Heart right ventricle (tissue), 16 donors: ENCODE measurements around the gene SMYD1. TPM values are rescaled to one million over a fixed set of nuclear protein-coding genes. Genes with fewer than 3 reads are reported as not detected.

ENCODE experiments used
- ATAC-seq, 8 donors: fragments of 200-7000 bp; cut with Tn5 transposase; one replicate each; pipeline ENCODE4 v1.9.1; 2020; ENCODE audit warnings: mild to moderate bottlenecking in 8 of 8, moderate library complexity in 8 of 8, moderate number of reproducible peaks in 1 of 8
- DNase-seq, 2 donors: peaks; one replicate each; pipeline ENCODE4 v3.0.0-alpha.2; 2020
- H3K27ac ChIP-seq, 10 donors: fragments of 200-600 bp; sonication (generic) in 2 of 10; one replicate each; pipeline versions ENCODE4 v1.5.0 to v1.8.0; 2020 to 2022; ENCODE audit warnings: mild to moderate bottlenecking in 3 of 10
- H3K27me3 ChIP-seq, 7 donors: fragments of 200-600 bp; one replicate each; pipeline ENCODE4 v1.8.0; 2021 to 2022; ENCODE audit warnings: mild to moderate bottlenecking in 2 of 7
- H3K36me3 ChIP-seq, 9 donors: fragments of 200-600 bp; sonication (generic) in 1 of 9; one replicate each; pipeline versions ENCODE4 v1.5.0 to v1.8.0; 2020 to 2022; ENCODE audit warnings: mild to moderate bottlenecking in 2 of 9
- H3K4me1 ChIP-seq, 9 donors: fragments of 200-600 bp; sonication (generic) in 1 of 9; one replicate each; pipeline versions ENCODE4 v1.5.0 to v1.8.0; 2020 to 2022; ENCODE audit warnings: mild to moderate bottlenecking in 4 of 9
- H3K4me3 ChIP-seq, 10 donors: fragments of 200-600 bp; sonication (generic) in 2 of 10; one replicate each; pipeline versions ENCODE4 v1.5.0 to v1.8.0; 2020 to 2022; ENCODE audit warnings: mild to moderate bottlenecking in 7 of 10, moderate library complexity in 2 of 10
- H3K9me3 ChIP-seq, 11 donors: fragments of 200-600 bp in 10 of 11; sonication (generic) in 2 of 11; one replicate each; pipeline versions ENCODE4 v1.5.0 to v1.8.0; 2013 to 2022; ENCODE audit warnings: mild to moderate bottlenecking in 2 of 11, control low read depth in 1 of 11, moderate library complexity in 1 of 11
- WGBS, 2 donors: extraction: QIAGEN DNeasy Blood & Tissue Kit; methylation state at CpG; one replicate each; pipeline ENCODE4 v1.1.7; 2013; ENCODE audit warnings: inconsistent platforms in 1 of 2; 5-methylcytosine and 5-hydroxymethylcytosine counted together
- intact Hi-C, 10 donors: fragments of 100-400 bp; cut with DNase I; formaldehyde crosslinking; loops; one replicate each; pipeline versions ENCODE4 v1.11.1 to v1.14.2; 2022
- polyA plus RNA-seq, 2 donors: library from polyadenylated mRNA; stranded (reverse); fragments of 200-250 nt; gene quantifications; one replicate each; pipeline ENCODE4 v1.2.3, GENCODE V29; 2013
- total RNA-seq, 10 donors: library from RNA; stranded (reverse); fragmentation: NEBNext Ultra II Directional in 3 of 10; extraction: Animal tissue kit (Norgen Biotek cat#: 25700) in 3 of 10; gene quantifications; one replicate each; pipeline versions ENCODE4 v1.2.1 to v1.2.4, GENCODE V29; 2021 to 2023
- TF ChIP-seq, protein P1 (sequence below), 9 donors: fragments of 200-600 bp; sonication (generic) in 2 of 9; IDR thresholded peaks; one replicate each; pipeline versions ENCODE4 v1.5.0 to v1.8.0; 2021 to 2022; ENCODE audit warnings: antibody characterized with exemption in 9 of 9, mild to moderate bottlenecking in 5 of 9, moderate library complexity in 1 of 9
- donor health status: Arrhythmogenic right ventricular cardiomyopathy.
- donor health status: ischemic (EF 13 %, LVEDD 7.1; RV severe dilation, severe dysfunction).
- donor health status: healthy with polysubstance abuse.
- donor health status: DM: no; HTN: yes; CAD: no.
- donor health status: DM: no; HTN: no; CAD: no.
- donor health status: ischemic (EF 25% LVEDD 6.9; RV normal size, moderate dysfunction).
- donor health status: ischemic (EF 25% LVEDD 5.7; RV mildly dilated, moderate dysfunction).
- donor health status: healthy.
- donor health status: DM: yes; HTN: yes; CAD: no.
- donor health status: Ischemic cardiomyopathy.
- donor health status: ischemic (EF 35%, LVEDD 5.7; RV mildly dilated, moderate dysfunction).
- donor health status: nonischemic (EF 11% LVEDD 7.7; RV severe dilation, severe dysfunction).
- donor health status: DM: yes; HTN: yes; CAD: no.
- donor health status: PGD.
- donor health status: ischemic (EF 29% LVEDD 5.4; RV normal size, mild dysfunction).
- donor health status: nonischemic (EF 23%, LVEDD 6.1; RV moderate dilation, normal function).

The SMYD1 gene
- total and polyA plus RNA-seq, 12 donors, result 78.7 to 534 (median 377) TPM

DNA sequence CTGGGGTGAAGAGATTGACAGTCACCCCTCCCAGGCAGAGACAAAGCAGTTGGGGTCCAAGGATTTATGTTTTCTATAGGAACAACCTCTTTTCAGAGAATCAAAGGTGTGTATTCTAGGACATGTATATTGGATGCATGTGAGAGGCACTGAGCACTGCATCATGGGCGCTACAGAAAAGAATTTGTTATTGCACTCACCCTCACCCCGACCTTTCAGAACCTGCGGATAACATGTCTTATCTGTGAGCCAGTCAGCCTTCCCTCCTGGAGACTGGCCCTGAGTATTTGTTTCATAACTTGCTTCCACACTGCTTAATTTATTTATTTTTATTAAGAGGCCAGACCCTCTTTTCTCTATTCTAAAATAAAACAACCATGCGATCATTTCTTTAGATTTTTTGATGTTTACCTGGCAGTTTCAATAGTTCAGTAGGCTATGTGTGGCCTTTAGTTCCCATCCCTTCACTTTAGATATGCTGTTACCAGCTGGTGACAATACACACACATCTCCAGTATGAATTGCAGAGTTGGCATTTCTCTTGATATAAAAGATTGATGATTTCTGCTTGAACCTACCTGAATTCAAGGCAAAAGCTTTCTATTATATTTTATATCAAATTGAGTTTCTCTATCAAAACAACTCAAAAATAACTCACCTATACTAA lies 30.4 kb downstream of the SMYD1 start:
- intact Hi-C loops, result no loop called here
- peaks cover 0 to 36% (median 19%) of the 10 kb centered on the region in 9 donors for H3K4me1 ChIP-seq
- 37 to 50% methylated on average over 4 of the region's 4 CpGs for WGBS, 2 donors
- TF ChIP-seq, protein P1, sequence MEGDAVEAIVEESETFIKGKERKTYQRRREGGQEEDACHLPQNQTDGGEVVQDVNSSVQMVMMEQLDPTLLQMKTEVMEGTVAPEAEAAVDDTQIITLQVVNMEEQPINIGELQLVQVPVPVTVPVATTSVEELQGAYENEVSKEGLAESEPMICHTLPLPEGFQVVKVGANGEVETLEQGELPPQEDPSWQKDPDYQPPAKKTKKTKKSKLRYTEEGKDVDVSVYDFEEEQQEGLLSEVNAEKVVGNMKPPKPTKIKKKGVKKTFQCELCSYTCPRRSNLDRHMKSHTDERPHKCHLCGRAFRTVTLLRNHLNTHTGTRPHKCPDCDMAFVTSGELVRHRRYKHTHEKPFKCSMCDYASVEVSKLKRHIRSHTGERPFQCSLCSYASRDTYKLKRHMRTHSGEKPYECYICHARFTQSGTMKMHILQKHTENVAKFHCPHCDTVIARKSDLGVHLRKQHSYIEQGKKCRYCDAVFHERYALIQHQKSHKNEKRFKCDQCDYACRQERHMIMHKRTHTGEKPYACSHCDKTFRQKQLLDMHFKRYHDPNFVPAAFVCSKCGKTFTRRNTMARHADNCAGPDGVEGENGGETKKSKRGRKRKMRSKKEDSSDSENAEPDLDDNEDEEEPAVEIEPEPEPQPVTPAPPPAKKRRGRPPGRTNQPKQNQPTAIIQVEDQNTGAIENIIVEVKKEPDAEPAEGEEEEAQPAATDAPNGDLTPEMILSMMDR (IDR thresholded peaks at IDR 0.05), result no peak
- peaks cover 0 to 43% (median 0%) of the 10 kb centered on the region in 9 donors for H3K36me3 ChIP-seq
- peak in 6 of 8 donors; percentile 42 to 79 (median 57) for ATAC-seq
- H3K4me3 ChIP-seq, result no peak overlapping the region
- H3K27ac ChIP-seq, result peak overlapping the region in 5 of 10 donors; percentile 22 to 53 (median 46)
- DNase-seq, result no peak
- no peaks in the 10 kb centered on the region for H3K9me3 ChIP-seq
- H3K27me3 ChIP-seq, result no peaks in the 10 kb centered on the region

DNA sequence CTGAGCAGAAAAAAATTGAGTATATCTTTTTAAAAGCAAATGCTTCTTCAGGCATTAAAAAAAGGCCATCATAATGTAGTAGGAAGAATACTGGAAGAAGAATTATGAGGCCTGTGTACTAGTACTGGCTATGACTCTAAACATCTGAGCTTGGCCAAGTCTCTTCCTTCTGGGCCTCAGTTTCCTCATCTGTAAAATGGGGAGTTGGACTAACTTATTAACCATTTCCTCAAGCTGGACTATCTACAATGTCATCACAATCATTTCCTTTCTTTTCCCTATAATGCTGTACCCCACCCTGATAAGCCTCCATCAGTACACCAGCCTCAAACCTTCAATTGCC lies 30.9 kb downstream of the SMYD1 start:
- DNase-seq (no peak), ATAC-seq (no peak)
- H3K36me3 ChIP-seq, result peaks cover 0 to 43% (median 0%) of the 10 kb centered on the region in 9 donors
- intact Hi-C loops, result no loop called here
- TF ChIP-seq, protein P1 (IDR thresholded peaks at IDR 0.05), result no peak
- peaks cover 0 to 36% (median 19%) of the 10 kb centered on the region in 9 donors for H3K4me1 ChIP-seq
- H3K4me3 ChIP-seq, result no peak overlapping the region
- no peaks in the 10 kb centered on the region for H3K27me3 ChIP-seq
- H3K27ac ChIP-seq, result peak overlapping the region in 4 of 10 donors; percentile 32 to 53 (median 40)
- H3K9me3 ChIP-seq, result no peaks in the 10 kb centered on the region

DNA sequence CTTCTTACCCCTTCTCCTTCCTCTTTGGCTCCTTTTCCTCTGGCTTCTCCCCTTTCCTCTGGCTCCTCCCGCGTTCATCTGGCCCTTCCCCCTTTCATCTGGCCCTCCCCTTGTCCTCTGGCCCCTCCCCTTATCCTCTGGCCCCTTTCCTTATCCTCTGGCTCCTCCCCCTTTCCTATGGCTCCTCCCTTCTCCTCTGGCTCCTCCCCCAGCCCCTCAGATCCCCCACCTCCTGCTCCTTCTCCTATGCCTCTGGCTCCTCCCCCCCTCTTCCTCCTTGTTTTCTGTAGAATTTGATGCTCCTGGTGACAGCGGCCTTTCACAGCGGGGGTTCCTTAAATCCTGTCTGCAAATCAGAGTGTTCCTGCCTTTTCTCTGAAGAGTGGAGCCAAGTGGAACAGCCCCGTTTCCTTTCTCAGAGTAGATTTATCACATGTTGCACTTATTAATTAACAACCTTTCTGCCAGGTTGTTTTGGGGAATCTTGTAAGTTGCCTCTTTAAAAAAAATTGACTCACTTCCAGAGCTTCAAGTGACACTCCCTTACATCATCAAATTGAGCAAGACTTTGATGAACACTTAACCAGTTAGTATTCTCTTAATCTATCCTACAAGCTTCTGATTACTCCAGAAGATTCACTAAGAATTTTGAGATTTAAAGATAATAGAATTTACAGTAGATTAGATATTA lies 32.3 kb downstream of the SMYD1 start:
- H3K4me1 ChIP-seq, result peaks cover 0 to 36% (median 19%) of the 10 kb centered on the region in 9 donors
- intact Hi-C loops, result no loop called here
- ATAC-seq (peak in 6 of 8 donors; percentile 21 to 60 (median 36)), DNase-seq (no peak)
- no peak overlapping the region for H3K4me3 ChIP-seq
- TF ChIP-seq, protein P1 (IDR thresholded peaks at IDR 0.05), result no peak
- 37 to 40% methylated on average over 5 of the region's 5 CpGs for WGBS, 2 donors
- H3K36me3 ChIP-seq, result peaks cover 0 to 45% (median 0%) of the 10 kb centered on the region in 9 donors
- no peaks in the 10 kb centered on the region for H3K27me3 ChIP-seq
- peak overlapping the region in 2 of 10 donors; percentile 8 to 24 for H3K27ac ChIP-seq
- H3K9me3 ChIP-seq, result no peaks in the 10 kb centered on the region

DNA sequence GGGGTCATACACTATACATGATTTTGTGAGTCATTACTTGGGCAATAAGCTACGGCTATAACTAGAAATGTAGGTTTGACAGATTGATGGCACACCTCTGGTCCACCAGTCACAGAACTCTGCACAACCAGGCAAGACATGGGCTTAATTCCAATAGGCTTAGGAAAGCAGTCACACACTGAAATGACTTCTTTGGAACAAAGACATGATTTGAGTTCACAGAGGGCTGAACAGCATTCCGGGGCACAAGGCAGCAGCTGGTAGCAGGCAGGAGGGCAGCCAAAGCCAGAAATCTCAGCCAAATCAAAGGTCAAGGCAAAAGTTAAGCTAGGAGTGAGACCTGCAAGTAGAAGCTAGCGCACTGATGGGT lies 32.8 kb downstream of the SMYD1 start:
- TF ChIP-seq, protein P1 (IDR thresholded peaks at IDR 0.05), result no peak
- WGBS, 2 donors, result 56 to 66% methylated on average over 3 of the region's 3 CpGs

More for the DNA sequence above, 32.8 kb downstream of the SMYD1 start:
- ATAC-seq, result peak in 6 of 8 donors; percentile 25 to 48 (median 34)
- no peak for DNase-seq
- Histone ChIP-seq H3K4me1 (peaks cover 0 to 36% (median 19%) of the 10 kb centered on the region in 9 donors), H3K36me3 (peaks cover 0 to 46% (median 0%) of the 10 kb centered on the region in 9 donors), H3K4me3 (no peak overlapping the region), H3K27me3 (no peaks in the 10 kb centered on the region), H3K27ac (peak overlapping the region in 2 of 10 donors; percentile 21 to 24), H3K9me3 (no peaks in the 10 kb centered on the region)
- intact Hi-C loops, result no loop called here
